GM12892 (cell line): ENCODE measurements around the gene PLS1.

ENCODE experiments used
- POLR2A ChIP-seq: IDR thresholded peaks from 2 replicates; pipeline ENCODE4 v1.6.1; 2011; ENCODE audit warnings: low read depth, low read length, control low read depth
- POLR2AphosphoS5 ChIP-seq: IDR thresholded peaks from 2 replicates; pipeline ENCODE4 v1.6.1; 2011; ENCODE audit warnings: low read depth, low read length, control low read depth
- TAF1 ChIP-seq: IDR thresholded peaks from 2 replicates; pipeline ENCODE4 v1.6.1; 2011; ENCODE audit warnings: low read depth, mild to moderate bottlenecking, control low read depth, low read length, borderline replicate concordance

GRCh38 chr3:142615171-142615570, 19.0 kb downstream of the PLS1 start:
- TF ChIP-seq POLR2A (no peak), POLR2AphosphoS5 (no peak), TAF1 (no peak)
